ENCODE data around the gene CYBRD1. TPM values are rescaled to one million over a fixed set of nuclear protein-coding genes. Genes with fewer than 3 reads are reported as not detected.

Gene CYBRD1
- total RNA-seq, 1 donor from 2014 or later, result 0.33 TPM

GRCh38 chr2:171541202-171541887 is 19.1 kb downstream of the CYBRD1 start:
- Mint-ChIP-seq H3K4me3 (no peak overlapping the region), H3K4me1 (no peaks in the 10 kb centered on the region), H3K36me3 (ENCODE audit: low read depth) (no peaks in the 10 kb centered on the region), H3K9me3 (no peaks in the 10 kb centered on the region), H3K27ac (no peak overlapping the region), H3K27me3 (peaks cover 24% of the 10 kb centered on the region)
- no peak for TF ChIP-seq CTCF (IDR thresholded peaks at IDR 0.05)
- POLR2A ChIA-PET, result no interaction called here
- CTCF ChIA-PET, result interaction anchor here (0.7 kb wide), 1 partner anchor 211 kb away, joined by 4 read pairs; no protein-coding TSS in a partner anchor
- ATAC-seq (ENCODE audit: low read depth) (no peak), DNase-seq (no peak)
- intact Hi-C loops (cut with micrococcal nuclease), result no loop called here

GRCh38 chr2:171545086-171545485 is 22.8 kb downstream of the CYBRD1 start:
- no peak for ATAC-seq (ENCODE audit: low read depth)
- CTCF ChIA-PET, result no interaction called here
- POLR2A ChIA-PET, result no interaction called here
- Mint-ChIP-seq H3K4me3 (no peak overlapping the region), H3K36me3 (ENCODE audit: low read depth) (no peaks in the 10 kb centered on the region), H3K27ac (no peak overlapping the region), H3K27me3 (peaks cover 18% of the 10 kb centered on the region), H3K4me1 (no peaks in the 10 kb centered on the region), H3K9me3 (no peaks in the 10 kb centered on the region)
- no peak for DNase-seq
- intact Hi-C loops (cut with micrococcal nuclease), result no loop called here
- no peak for TF ChIP-seq CTCF (IDR thresholded peaks at IDR 0.05)

GRCh38 chr2:171547256-171547655 is 25.0 kb downstream of the CYBRD1 start:
- ATAC-seq (ENCODE audit: low read depth) (no peak), DNase-seq (no peak)
- Mint-ChIP-seq H3K27me3 (peaks cover 6% of the 10 kb centered on the region), H3K27ac (no peak overlapping the region), H3K4me3 (no peak overlapping the region), H3K36me3 (ENCODE audit: low read depth) (no peaks in the 10 kb centered on the region), H3K9me3 (no peaks in the 10 kb centered on the region), H3K4me1 (no peaks in the 10 kb centered on the region)
- CTCF ChIA-PET, result no interaction called here
- POLR2A ChIA-PET, result no interaction called here
- no peak for TF ChIP-seq CTCF (IDR thresholded peaks at IDR 0.05)
- intact Hi-C loops (cut with micrococcal nuclease), result no loop called here

GRCh38 chr2:171547720-171548119 is 25.4 kb downstream of the CYBRD1 start:
- POLR2A ChIA-PET, result no interaction called here
- CTCF ChIA-PET, result no interaction called here
- H3K27ac Mint-ChIP-seq, result no peak overlapping the region
- no peak overlapping the region for H3K4me3 Mint-ChIP-seq
- H3K36me3 Mint-ChIP-seq (ENCODE audit: low read depth), result no peaks in the 10 kb centered on the region
- no peak for DNase-seq
- no peak for ATAC-seq (ENCODE audit: low read depth)
- intact Hi-C loops (cut with micrococcal nuclease), result no loop called here
- no peaks in the 10 kb centered on the region for H3K4me1 Mint-ChIP-seq
- H3K9me3 Mint-ChIP-seq, result no peaks in the 10 kb centered on the region
- H3K27me3 Mint-ChIP-seq, result peaks cover 6% of the 10 kb centered on the region
- no peak for TF ChIP-seq CTCF (IDR thresholded peaks at IDR 0.05)

GRCh38 chr2:171550613-171551012 is 28.3 kb downstream of the CYBRD1 start:
- TF ChIP-seq CTCF (IDR thresholded peaks at IDR 0.05), result no peak
- ATAC-seq (ENCODE audit: low read depth) (no peak), DNase-seq (no peak)
- H3K27ac Mint-ChIP-seq, result no peak overlapping the region
- H3K27me3 Mint-ChIP-seq, result peaks cover 2% of the 10 kb centered on the region
- POLR2A ChIA-PET, result no interaction called here
- no peaks in the 10 kb centered on the region for H3K9me3 Mint-ChIP-seq
- no peak overlapping the region for H3K4me3 Mint-ChIP-seq
- H3K4me1 Mint-ChIP-seq, result no peaks in the 10 kb centered on the region
- CTCF ChIA-PET, result no interaction called here
- intact Hi-C loops (cut with micrococcal nuclease), result no loop called here
- H3K36me3 Mint-ChIP-seq (ENCODE audit: low read depth), result no peaks in the 10 kb centered on the region
